H1 (cell line): ENCODE measurements around the gene FAAH2. TPM values are rescaled to one million over a fixed set of nuclear protein-coding genes. Genes with fewer than 3 reads are reported as not detected.

Experiments used
- CTCF ChIA-PET: fragments of 300-600 bp; sonication (Branson Sonifier 250); formaldehyde crosslinking; loops from one replicate; lab custom pipeline; 2021; ENCODE audit not compliant: partially characterized antibody; lab: Charles Lee
- POLR2A ChIA-PET: fragments of 300-600 bp; sonication (Branson Sonifier 250); formaldehyde crosslinking; loops from one replicate; lab custom pipeline; 2021; ENCODE audit warnings: inconsistent platforms; ENCODE audit not compliant: partially characterized antibody; lab: Charles Lee
- DNase-seq, 2 experiments: peaks; one replicate each; pipeline versions ENCODE4 v3.0.0 to v3.0.0-alpha.2; 2010 to 2022; ENCODE audit warnings: low spot score in 2 of 2, low read depth in 1 of 2, mixed read lengths in 1 of 2
- FAIRE-seq: peaks from 2 replicates; lab custom pipeline; 2011; peaks lifted over from hg19 to GRCh38; lab: Jason Lieb, UNC
- H2AFZ ChIP-seq: 2 replicates; pipeline ENCODE4 v1.8.1; 2012; ENCODE audit warnings: low read length, inconsistent platforms
- H2AK5ac ChIP-seq: 2 replicates; pipeline ENCODE4 v1.6.1; 2013; ENCODE audit warnings: low read depth, low read length
- H2BK120ac ChIP-seq: replicated peaks from 2 replicates; pipeline ENCODE3; 2013; ENCODE audit warnings: low read depth, low read length, inconsistent platforms
- H2BK12ac ChIP-seq: 2 replicates; pipeline ENCODE4 v1.6.1; 2013; ENCODE audit warnings: low read depth, low read length
- H2BK15ac ChIP-seq: 2 replicates; pipeline ENCODE4 v1.6.1; 2013; ENCODE audit warnings: low read length
- H2BK20ac ChIP-seq: 2 replicates; pipeline ENCODE4 v1.6.1; 2013; ENCODE audit warnings: low read length
- H2BK5ac ChIP-seq: 2 replicates; pipeline ENCODE4 v1.6.1; 2013; ENCODE audit warnings: low read depth, low read length
- H3K14ac ChIP-seq: 2 replicates; pipeline ENCODE4 v1.6.1; 2013; ENCODE audit warnings: inconsistent platforms; ENCODE audit not compliant: insufficient read length
- H3K18ac ChIP-seq: 2 replicates; pipeline ENCODE4 v1.6.1; 2013; ENCODE audit warnings: low read length; ENCODE audit errors: extremely low read depth
- H3K23ac ChIP-seq: 2 replicates; pipeline ENCODE4 v1.6.1; 2013; ENCODE audit warnings: inconsistent platforms; ENCODE audit not compliant: insufficient read length
- H3K23me2 ChIP-seq: 2 replicates; pipeline ENCODE4 v1.6.1; 2013; ENCODE audit warnings: low read depth, low read length
- H3K27ac ChIP-seq: 2 replicates; pipeline ENCODE4 v1.6.1; 2011; ENCODE audit warnings: low read depth, low read length, inconsistent platforms
- H3K27me3 ChIP-seq, 4 experiments: replicated peaks in 1 of 4; 1 replicate in 1 of 4; 2 replicates in 3 of 4; pipeline versions ENCODE4 v1.6.1 to v1.8.1; 2011 to 2013; ENCODE audit warnings: low read length in 3 of 4, mild to moderate bottlenecking in 3 of 4, inconsistent platforms in 2 of 4, mixed read lengths in 2 of 4, moderate library complexity in 1 of 4; ENCODE audit not compliant: control insufficient read depth in 3 of 4, insufficient read depth in 3 of 4; ENCODE audit errors: extremely low read depth in 1 of 4
- H3K36me3 ChIP-seq, 4 experiments: 2 replicates each; pipeline versions ENCODE4 v1.6.1 to v1.8.1; 2011 to 2013; ENCODE audit warnings: mild to moderate bottlenecking in 4 of 4, low read length in 3 of 4, moderate library complexity in 2 of 4, control low read depth in 1 of 4, inconsistent platforms in 1 of 4; ENCODE audit not compliant: insufficient read depth in 4 of 4, control insufficient read depth in 2 of 4
- H3K4ac ChIP-seq: replicated peaks from 2 replicates; pipeline ENCODE3; 2013; ENCODE audit warnings: low read length, low read depth, mixed read lengths, inconsistent platforms; ENCODE audit not compliant: insufficient read length
- H3K4me1 ChIP-seq, 4 experiments: replicated peaks in 1 of 4; 1 replicate in 1 of 4; 2 replicates in 3 of 4; pipeline versions ENCODE4 v1.6.1 to v1.8.1; 2011 to 2013; ENCODE audit warnings: low read length in 3 of 4, inconsistent platforms in 2 of 4, mixed read lengths in 1 of 4; ENCODE audit not compliant: insufficient read depth in 4 of 4, control insufficient read depth in 3 of 4
- H3K4me2 ChIP-seq, 2 experiments: 2 replicates each; pipeline versions ENCODE4 v1.6.1 to v1.8.1; 2011 to 2013; ENCODE audit warnings: low read depth in 2 of 2, low read length in 2 of 2, control low read depth in 1 of 2, inconsistent platforms in 1 of 2, mild to moderate bottlenecking in 1 of 2; ENCODE audit not compliant: insufficient read depth in 1 of 2
- H3K4me3 ChIP-seq, 4 experiments: fragments of 200-600, 300-600 bp in 1 of 4; sonication (generic), shearing (Covaris generic), sonication (Bioruptor Twin) in 1 of 4; 2 replicates each; pipeline versions ENCODE4 v1.5.1 to v1.8.1; 2011 to 2016; ENCODE audit warnings: low read length in 4 of 4, low read depth in 3 of 4, control low read depth in 2 of 4, inconsistent platforms in 2 of 4, mild to moderate bottlenecking in 2 of 4, mixed read lengths in 1 of 4, moderate library complexity in 1 of 4; ENCODE audit not compliant: insufficient read depth in 2 of 4; ENCODE audit errors: extremely low read depth in 1 of 4
- H3K56ac ChIP-seq: replicated peaks from 2 replicates; pipeline ENCODE3; 2013; ENCODE audit warnings: low read depth, mild to moderate bottlenecking, mixed read lengths, low read length, inconsistent platforms; ENCODE audit not compliant: insufficient read length
- H3K79me1 ChIP-seq: 2 replicates; pipeline ENCODE4 v1.6.1; 2013; ENCODE audit warnings: low read depth, low read length, control low read depth
- H3K79me2 ChIP-seq, 2 experiments: 2 replicates each; pipeline versions ENCODE4 v1.6.1 to v1.8.1; 2012 to 2013; ENCODE audit warnings: low read length in 2 of 2, mild to moderate bottlenecking in 2 of 2, inconsistent platforms in 1 of 2; ENCODE audit not compliant: insufficient read depth in 2 of 2, control insufficient read depth in 1 of 2
- H3K9ac ChIP-seq, 4 experiments: replicated peaks in 1 of 4; 1 replicate in 1 of 4; 2 replicates in 3 of 4; pipeline versions ENCODE4 v1.6.1 to v1.8.1; 2011 to 2013; ENCODE audit warnings: low read depth in 3 of 4, low read length in 3 of 4, control low read depth in 2 of 4, mild to moderate bottlenecking in 2 of 4, moderate library complexity in 2 of 4, inconsistent platforms in 1 of 4; ENCODE audit errors: extremely low read depth in 1 of 4
- H3K9me3 ChIP-seq, 2 experiments: 2 replicates each; pipeline versions ENCODE4 v1.6.1 to v1.8.1; 2012 to 2013; ENCODE audit warnings: mild to moderate bottlenecking in 2 of 2, moderate library complexity in 2 of 2, control low read depth in 1 of 2, inconsistent platforms in 1 of 2, low read depth in 1 of 2, low read length in 1 of 2, mixed read lengths in 1 of 2; ENCODE audit not compliant: insufficient read depth in 2 of 2
- H4K20me1 ChIP-seq, 2 experiments: replicated peaks in 1 of 2; 2 replicates each; pipeline versions ENCODE3 to v1.8.1; 2011 to 2013; ENCODE audit warnings: inconsistent platforms in 2 of 2, low read length in 2 of 2, mild to moderate bottlenecking in 1 of 2; ENCODE audit not compliant: insufficient read depth in 2 of 2, control insufficient read depth in 1 of 2
- H4K5ac ChIP-seq: 2 replicates; pipeline ENCODE4 v1.6.1; 2013; ENCODE audit warnings: low read length, low read depth, mixed read lengths, inconsistent platforms; ENCODE audit not compliant: insufficient read length
- H4K8ac ChIP-seq: 2 replicates; pipeline ENCODE4 v1.8.0; 2013; ENCODE audit warnings: mild to moderate bottlenecking, moderate library complexity, low read length, inconsistent platforms; ENCODE audit not compliant: insufficient read depth; ENCODE audit errors: extremely low read depth
- H4K91ac ChIP-seq: replicated peaks from 2 replicates; pipeline ENCODE3; 2013; ENCODE audit warnings: low read length, mixed read lengths, inconsistent platforms; ENCODE audit not compliant: insufficient read length
- BCL11A ChIP-seq, 2 experiments: IDR thresholded peaks; one replicate each; pipeline ENCODE4 v1.6.1; 2011; ENCODE audit warnings: low read depth in 2 of 2, low read length in 2 of 2, mild to moderate bottlenecking in 2 of 2
- BRCA1 ChIP-seq: IDR thresholded peaks from 2 replicates; pipeline ENCODE4 v1.6.1; 2012; ENCODE audit warnings: low read depth, low read length, improper control_type of control experiment
- CTCF ChIP-seq, 3 experiments: IDR thresholded peaks; 1 replicate in 2 of 3; 2 replicates in 1 of 3; pipeline versions ENCODE4 v1.5.1 to v1.6.1; 2011; ENCODE audit warnings: low read length in 3 of 3, mild to moderate bottlenecking in 3 of 3, inconsistent platforms in 2 of 3, low read depth in 1 of 3, moderate library complexity in 1 of 3; ENCODE audit not compliant: insufficient read depth in 1 of 3; ENCODE audit errors: control extremely low read depth in 1 of 3
- EP300 ChIP-seq, 2 experiments: IDR thresholded peaks; 1 replicate in 1 of 2; 2 replicates in 1 of 2; pipeline ENCODE4 v1.6.1; 2011 to 2012; ENCODE audit warnings: low read depth in 2 of 2, low read length in 2 of 2, mild to moderate bottlenecking in 2 of 2, borderline replicate concordance in 1 of 2, inconsistent platforms in 1 of 2, moderate library complexity in 1 of 2
- GABPA ChIP-seq: IDR thresholded peaks from 2 replicates; pipeline ENCODE4 v1.6.1; 2011; ENCODE audit warnings: mild to moderate bottlenecking, low read length, moderate library complexity, borderline replicate concordance; ENCODE audit not compliant: insufficient read depth
- POLR2A ChIP-seq, 2 experiments: IDR thresholded peaks; 1 replicate in 1 of 2; 2 replicates in 1 of 2; pipeline ENCODE4 v1.6.1; 2011; ENCODE audit warnings: low read depth in 2 of 2, low read length in 2 of 2, mild to moderate bottlenecking in 2 of 2; ENCODE audit errors: control extremely low read depth in 1 of 2
- POLR2AphosphoS5 ChIP-seq: IDR thresholded peaks from 2 replicates; pipeline ENCODE4 v1.6.1; 2011; ENCODE audit warnings: low read depth, low read length
- SIX5 ChIP-seq: IDR thresholded peaks from 2 replicates; pipeline ENCODE4 v1.6.1; 2011; ENCODE audit warnings: mild to moderate bottlenecking, low read depth, low read length
- WGBS, 2 experiments: shearing (Covaris generic) in 1 of 2; methylation state at CpG; one replicate each; pipeline versions ENCODE4 v1.1.6 to v1.1.7; 2013 to 2015; ENCODE audit warnings: low lambda C conversion rate in 2 of 2, mixed read lengths in 2 of 2, inconsistent platforms in 1 of 2, low coverage in 1 of 2, missing lambda C conversion rate in 1 of 2; ENCODE audit not compliant: insufficient replicate concordance in 2 of 2, insufficient coverage in 1 of 2, insufficient read length in 1 of 2; ENCODE audit errors: extremely low coverage in 1 of 2, missing lambda C conversion rate in 1 of 2; 5-methylcytosine and 5-hydroxymethylcytosine counted together
- polyA plus RNA-seq, 7 experiments: library from polyadenylated mRNA; depleted of rRNA in 3 of 7; stranded (reverse) in 5 of 7; unstranded in 2 of 7; fragments of >200 nt in 5 of 7; fragments of 200-250 nt in 2 of 7; gene quantifications; 1 replicate in 5 of 7; 2 replicates in 1 of 7; 4 replicates in 1 of 7; pipeline versions ENCODE4 v1.2.1 to v1.2.3, GENCODE V29; 2011 to 2013; ENCODE audit warnings: missing spikeins in 2 of 7, mixed read lengths in 2 of 7
- total RNA-seq: library from RNA; stranded (reverse); fragmentation: NEBNext Ultra II Directional; extraction: Animal tissue kit (Norgen Biotek cat#: 25700); gene quantifications from 2 replicates; pipeline ENCODE4 v1.2.1, GENCODE V29; 2021

The FAAH2 gene
- total and polyA plus RNA-seq, 2 of the 8 experiments (the other 6 are each of a cell fraction or from before 2014, with no cell fraction given) = 3.6 to 4.4 TPM

GRCh38 chrX:57266871-57267270, 19.6 kb upstream of the FAAH2 start:
- ChIA-PET POLR2A (no interaction called here), CTCF (no interaction called here)
- Histone ChIP-seq H2AFZ (no peak overlapping the region), H2BK5ac (no peak overlapping the region), H3K27ac (no peak overlapping the region), H3K27me3 (no peaks in the 10 kb centered on the region), H3K56ac (no peak overlapping the region), H4K8ac (no peak overlapping the region), H3K23ac (no peak overlapping the region), H3K36me3 (no peaks in the 10 kb centered on the region), H2AK5ac (no peak overlapping the region), H3K79me2 (no peaks in the 10 kb centered on the region), H4K20me1 (no peaks in the 10 kb centered on the region), H3K79me1 (no peaks in the 10 kb centered on the region), H4K5ac (no peak overlapping the region), H2BK15ac (no peak overlapping the region), H3K9me3 (peaks cover 3 to 21% of the 10 kb centered on the region in 2 experiments; a peak in 3 of 4 replicates), H3K14ac (no peak overlapping the region), H4K91ac (no peak overlapping the region), H2BK120ac (no peak overlapping the region), H3K23me2 (no peaks in the 10 kb centered on the region), H3K9ac (no peak overlapping the region), H3K18ac (no peak overlapping the region), H3K4ac (no peak overlapping the region), H2BK12ac (no peak overlapping the region), H2BK20ac (no peak overlapping the region), H3K4me3 (no peak overlapping the region), H3K4me2 (no peak overlapping the region), H3K4me1 (no peaks in the 10 kb centered on the region)
- WGBS, 2 experiments = 88% methylated on average over 1 of the region's 2 CpGs; no CpG with 5 or more reads in 1 of the 2 experiments
- FAIRE-seq (no peak), DNase-seq (no peak)
- TF ChIP-seq BCL11A (IDR thresholded peaks at IDR 0.05; ENCODE audit: low read depth in 2 of 2, low read length in 2 of 2) (no peak), EP300 (IDR thresholded peaks at IDR 0.05; ENCODE audit: borderline replicate concordance in 1 of 2, low read depth in 2 of 2, low read length in 2 of 2) (no peak), CTCF (IDR thresholded peaks at IDR 0.05; ENCODE audit: control extremely low read depth in 1 of 3, insufficient read depth in 1 of 3, low read depth in 1 of 3, low read length in 3 of 3) (no peak), GABPA (no peak), POLR2AphosphoS5 (no peak), SIX5 (no peak), BRCA1 (no peak), POLR2A (IDR thresholded peaks at IDR 0.05; ENCODE audit: control extremely low read depth in 1 of 2, low read depth in 2 of 2, low read length in 2 of 2) (no peak)
